Astrocyte of the cerebellum (primary cell): ENCODE results near the gene PLPP3.

ENCODE experiments used
- DNase-seq: peaks from one replicate; pipeline ENCODE4 v3.0.0-alpha.2; 2011; ENCODE audit warnings: low read depth
- H3K4me3 ChIP-seq: 2 replicates; pipeline ENCODE4 v1.5.1; 2011; ENCODE audit warnings: mild to moderate bottlenecking, low read depth, low read length, moderate library complexity
- in situ Hi-C: cut with HindIII; loops from 2 replicates; pipeline ENCODE4 v1.10.0; 2017; ENCODE audit warnings: low sequenced_read_pairs
- TF ChIP-seq, protein P1 (sequence below): IDR thresholded peaks from 2 replicates; pipeline ENCODE4 v1.5.1; 2012; ENCODE audit warnings: low read length, low read depth, moderate library complexity, mild to moderate bottlenecking; ENCODE audit errors: missing control alignments

PLPP3 gene

DNA sequence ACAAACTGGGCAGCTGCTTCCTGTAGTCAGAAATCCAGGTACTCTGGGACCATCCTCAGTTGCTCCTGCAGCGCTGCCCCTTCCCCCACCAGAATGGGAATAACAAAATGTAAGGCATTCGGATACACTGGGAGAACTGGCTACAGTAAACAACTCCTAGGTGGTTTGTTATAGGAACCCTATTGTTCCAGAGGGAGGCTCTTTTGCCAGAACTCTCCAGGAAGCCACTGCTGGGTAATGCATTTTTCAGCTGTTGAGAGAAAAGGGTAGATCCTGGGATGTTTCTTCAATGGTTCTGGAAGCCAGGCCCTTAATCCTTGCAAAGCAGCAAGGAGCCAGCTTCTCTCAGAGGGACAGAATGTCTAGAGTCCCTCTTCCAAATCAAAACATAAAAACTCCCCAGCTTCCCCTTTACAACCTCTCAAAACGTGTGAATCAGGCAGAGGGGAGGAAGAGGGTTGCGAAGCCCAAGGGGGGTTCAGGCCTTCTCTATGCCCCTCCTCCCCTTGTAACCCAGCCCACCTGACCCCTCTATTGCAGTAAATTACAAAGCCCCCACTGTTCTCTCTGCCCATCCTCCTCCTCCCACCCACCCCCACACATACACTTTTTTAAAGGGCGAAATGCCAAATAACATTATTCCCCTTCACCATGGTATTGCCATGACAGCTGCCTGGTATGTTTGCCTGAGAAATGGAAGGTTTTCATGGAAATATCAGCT lies 29.1 kb downstream of the PLPP3 start:
- TF ChIP-seq, protein P1, sequence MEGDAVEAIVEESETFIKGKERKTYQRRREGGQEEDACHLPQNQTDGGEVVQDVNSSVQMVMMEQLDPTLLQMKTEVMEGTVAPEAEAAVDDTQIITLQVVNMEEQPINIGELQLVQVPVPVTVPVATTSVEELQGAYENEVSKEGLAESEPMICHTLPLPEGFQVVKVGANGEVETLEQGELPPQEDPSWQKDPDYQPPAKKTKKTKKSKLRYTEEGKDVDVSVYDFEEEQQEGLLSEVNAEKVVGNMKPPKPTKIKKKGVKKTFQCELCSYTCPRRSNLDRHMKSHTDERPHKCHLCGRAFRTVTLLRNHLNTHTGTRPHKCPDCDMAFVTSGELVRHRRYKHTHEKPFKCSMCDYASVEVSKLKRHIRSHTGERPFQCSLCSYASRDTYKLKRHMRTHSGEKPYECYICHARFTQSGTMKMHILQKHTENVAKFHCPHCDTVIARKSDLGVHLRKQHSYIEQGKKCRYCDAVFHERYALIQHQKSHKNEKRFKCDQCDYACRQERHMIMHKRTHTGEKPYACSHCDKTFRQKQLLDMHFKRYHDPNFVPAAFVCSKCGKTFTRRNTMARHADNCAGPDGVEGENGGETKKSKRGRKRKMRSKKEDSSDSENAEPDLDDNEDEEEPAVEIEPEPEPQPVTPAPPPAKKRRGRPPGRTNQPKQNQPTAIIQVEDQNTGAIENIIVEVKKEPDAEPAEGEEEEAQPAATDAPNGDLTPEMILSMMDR: no peak
- H3K4me3 ChIP-seq: no peak overlapping the region
- DNase-seq: no peak
- in situ Hi-C loops: no loop called here

DNA sequence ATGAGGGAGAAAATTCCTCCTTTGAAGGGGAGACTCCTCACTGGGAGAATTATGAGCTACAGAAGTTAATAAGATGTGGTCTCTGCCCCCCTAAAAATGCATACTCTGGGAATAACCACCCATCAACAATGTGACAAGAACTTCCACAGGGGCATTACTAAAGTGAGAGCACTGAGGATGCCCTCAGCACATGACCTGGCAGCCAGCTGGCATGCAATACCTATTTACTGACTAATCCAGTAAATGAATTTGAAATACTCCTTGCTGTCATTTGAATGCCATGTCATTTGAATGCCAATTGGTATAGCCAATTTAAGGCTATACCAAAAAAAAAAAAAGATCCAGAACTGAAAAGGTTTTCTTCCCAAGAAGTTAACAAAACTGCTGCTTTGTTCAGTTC lies 30.8 kb downstream of the PLPP3 start:
- TF ChIP-seq, protein P1: no peak
- no peak overlapping the region for H3K4me3 ChIP-seq
- no peak for DNase-seq
- in situ Hi-C loops: no loop called here

DNA sequence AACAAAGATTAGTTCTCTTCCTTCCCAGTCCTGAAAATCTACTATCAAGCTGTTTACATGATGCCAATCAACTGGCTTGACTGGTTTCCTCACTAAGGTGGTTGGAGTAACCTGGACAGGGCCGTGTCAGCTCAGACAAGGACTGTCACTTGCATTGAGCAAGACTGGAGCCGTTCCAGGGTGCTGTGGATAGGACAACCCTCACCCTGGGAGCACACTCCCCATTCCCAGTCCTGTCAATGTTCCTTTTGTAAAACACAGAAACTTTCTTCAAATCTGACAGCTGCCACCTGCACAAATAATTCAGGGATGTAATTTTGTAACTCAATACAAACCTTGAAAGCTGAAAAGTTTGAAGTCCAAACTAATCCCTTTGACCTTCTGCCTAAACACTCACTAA lies 31.4 kb downstream of the PLPP3 start:
- no peak for DNase-seq
- TF ChIP-seq, protein P1: no peak
- no peak overlapping the region for H3K4me3 ChIP-seq
- in situ Hi-C loops: no loop called here

DNA sequence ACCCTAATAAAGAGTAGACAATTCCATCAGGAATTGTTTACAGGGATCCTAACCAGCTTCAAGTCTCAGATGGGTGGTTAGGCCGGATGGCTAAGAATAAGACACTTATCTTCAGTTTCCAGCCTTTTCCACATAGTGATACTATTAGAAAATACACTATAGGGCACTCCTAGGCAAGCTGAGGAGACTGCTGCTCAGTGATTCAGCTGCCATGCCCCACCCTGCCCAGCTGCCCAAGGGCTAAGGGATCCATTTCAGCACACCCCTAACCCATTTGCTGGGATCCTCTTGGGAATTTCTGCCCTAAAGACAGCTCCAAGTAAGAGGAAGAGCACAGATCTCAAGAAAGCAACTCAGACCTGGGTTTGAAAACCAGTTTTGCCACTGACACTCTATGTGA lies 31.9 kb downstream of the PLPP3 start:
- DNase-seq: no peak
- no peak overlapping the region for H3K4me3 ChIP-seq
- TF ChIP-seq, protein P1: no peak
- in situ Hi-C loops: no loop called here

DNA sequence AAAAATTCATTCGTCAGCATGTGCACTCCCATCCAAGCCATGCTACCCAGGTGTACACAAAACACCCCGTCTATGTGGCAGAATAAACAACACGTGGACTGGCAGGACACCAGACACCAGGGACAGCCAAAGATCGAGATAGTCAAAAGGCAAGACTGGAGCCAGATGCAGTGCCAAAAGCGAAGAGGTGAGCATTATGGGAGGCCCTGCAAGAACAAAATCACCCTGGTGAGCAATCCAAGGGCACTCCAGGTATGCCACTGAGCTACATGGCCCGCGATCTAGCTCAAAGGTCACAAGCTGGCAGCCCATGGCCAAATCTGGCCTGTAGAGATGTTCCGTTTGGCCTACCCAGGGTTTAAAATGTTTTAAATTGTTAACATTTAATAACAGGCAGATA lies 33.7 kb downstream of the PLPP3 start:
- no peak overlapping the region for H3K4me3 ChIP-seq
- TF ChIP-seq, protein P1: no peak
- in situ Hi-C loops: no loop called here
- DNase-seq: no peak

DNA sequence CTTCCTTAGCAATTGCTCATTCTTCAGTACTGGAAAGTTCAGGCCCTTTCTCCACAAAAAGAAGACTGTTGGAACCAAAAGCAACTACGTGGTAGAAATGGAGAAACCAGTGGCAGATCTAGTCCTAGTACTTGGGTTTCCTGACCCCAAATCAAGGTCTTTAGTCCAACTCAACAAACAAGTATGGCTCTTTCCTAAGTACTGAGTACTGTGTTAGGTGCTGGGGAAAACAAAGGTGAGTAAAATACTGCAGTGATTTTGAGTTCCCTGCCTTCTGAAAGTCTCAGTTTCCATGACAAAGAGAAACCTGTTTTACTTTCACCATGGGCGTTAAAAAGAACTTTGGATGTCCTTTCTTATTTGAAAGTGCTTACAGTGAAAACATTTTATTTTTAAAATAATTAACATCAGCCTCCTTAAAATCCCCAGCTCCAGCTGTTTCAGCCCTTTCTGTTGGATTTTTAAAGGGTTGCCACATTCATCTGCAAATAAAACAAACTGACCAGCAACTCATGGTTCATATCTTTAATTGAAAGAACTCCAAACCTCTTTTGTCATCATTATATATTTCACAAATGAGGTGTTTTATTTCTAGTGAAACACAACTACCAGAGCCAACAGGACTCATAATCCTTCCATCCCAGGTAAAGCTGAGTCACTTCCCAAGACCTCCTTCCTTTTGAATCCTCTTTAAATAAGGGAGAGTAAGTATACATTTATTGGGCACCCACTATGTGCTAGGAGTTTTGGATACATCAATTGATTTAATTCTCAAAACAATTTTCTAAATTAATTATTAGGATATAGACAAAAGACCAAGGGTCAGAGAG lies 35.4 kb downstream of the PLPP3 start:
- H3K4me3 ChIP-seq: no peak overlapping the region
- TF ChIP-seq, protein P1: no peak

More for the DNA sequence above, 35.4 kb downstream of the PLPP3 start:
- DNase-seq: no peak
- in situ Hi-C loops: no loop called here
